Thyroid gland (tissue), 4 donors: ENCODE data around the gene BTBD1.

Source experiments
- POLR2A ChIP-seq, 2 donors: fragments of 450-650 bp; IDR thresholded peaks; one replicate each; pipeline ENCODE4 v1.6.1; 2017; ENCODE audit warnings: antibody characterized with exemption in 2 of 2, mild to moderate bottlenecking in 2 of 2, moderate library complexity in 1 of 2
- TF ChIP-seq, protein P1 (sequence below), 6 experiments: fragments of 200-600 bp in 3 of 6; fragments of 450-650 bp in 3 of 6; sonication (generic) in 3 of 6; IDR thresholded peaks; one replicate each; pipeline ENCODE4 v1.5.1; 2016 to 2019; ENCODE audit warnings: antibody characterized with exemption in 6 of 6, mild to moderate bottlenecking in 2 of 6, inconsistent platforms in 1 of 6, moderate library complexity in 1 of 6

GRCh38 chr15:83102346-83102745 lies 35.3 kb upstream of the BTBD1 start:
- TF ChIP-seq, protein P1, sequence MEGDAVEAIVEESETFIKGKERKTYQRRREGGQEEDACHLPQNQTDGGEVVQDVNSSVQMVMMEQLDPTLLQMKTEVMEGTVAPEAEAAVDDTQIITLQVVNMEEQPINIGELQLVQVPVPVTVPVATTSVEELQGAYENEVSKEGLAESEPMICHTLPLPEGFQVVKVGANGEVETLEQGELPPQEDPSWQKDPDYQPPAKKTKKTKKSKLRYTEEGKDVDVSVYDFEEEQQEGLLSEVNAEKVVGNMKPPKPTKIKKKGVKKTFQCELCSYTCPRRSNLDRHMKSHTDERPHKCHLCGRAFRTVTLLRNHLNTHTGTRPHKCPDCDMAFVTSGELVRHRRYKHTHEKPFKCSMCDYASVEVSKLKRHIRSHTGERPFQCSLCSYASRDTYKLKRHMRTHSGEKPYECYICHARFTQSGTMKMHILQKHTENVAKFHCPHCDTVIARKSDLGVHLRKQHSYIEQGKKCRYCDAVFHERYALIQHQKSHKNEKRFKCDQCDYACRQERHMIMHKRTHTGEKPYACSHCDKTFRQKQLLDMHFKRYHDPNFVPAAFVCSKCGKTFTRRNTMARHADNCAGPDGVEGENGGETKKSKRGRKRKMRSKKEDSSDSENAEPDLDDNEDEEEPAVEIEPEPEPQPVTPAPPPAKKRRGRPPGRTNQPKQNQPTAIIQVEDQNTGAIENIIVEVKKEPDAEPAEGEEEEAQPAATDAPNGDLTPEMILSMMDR (IDR thresholded peaks at IDR 0.05) = no peak
- TF ChIP-seq POLR2A (IDR thresholded peaks at IDR 0.05) = no peak
